Epithelial cell of esophagus (primary cell): ENCODE data around the gene FNDC3A.

Source experiments
- DNase-seq: peaks from one replicate; pipeline ENCODE4 v3.0.0; 2010; ENCODE audit warnings: low read depth
- H3K4me3 ChIP-seq: 2 replicates; pipeline ENCODE4 v1.5.1; 2011; ENCODE audit warnings: mild to moderate bottlenecking, low read length, control low read depth
- TF ChIP-seq, protein P1 (sequence below): IDR thresholded peaks from 2 replicates; pipeline ENCODE4 v1.5.1; 2011; ENCODE audit warnings: low read depth, mild to moderate bottlenecking, low read length, control low read depth, inconsistent platforms; ENCODE audit not compliant: insufficient read depth; ENCODE audit errors: missing control alignments

The FNDC3A gene

DNA sequence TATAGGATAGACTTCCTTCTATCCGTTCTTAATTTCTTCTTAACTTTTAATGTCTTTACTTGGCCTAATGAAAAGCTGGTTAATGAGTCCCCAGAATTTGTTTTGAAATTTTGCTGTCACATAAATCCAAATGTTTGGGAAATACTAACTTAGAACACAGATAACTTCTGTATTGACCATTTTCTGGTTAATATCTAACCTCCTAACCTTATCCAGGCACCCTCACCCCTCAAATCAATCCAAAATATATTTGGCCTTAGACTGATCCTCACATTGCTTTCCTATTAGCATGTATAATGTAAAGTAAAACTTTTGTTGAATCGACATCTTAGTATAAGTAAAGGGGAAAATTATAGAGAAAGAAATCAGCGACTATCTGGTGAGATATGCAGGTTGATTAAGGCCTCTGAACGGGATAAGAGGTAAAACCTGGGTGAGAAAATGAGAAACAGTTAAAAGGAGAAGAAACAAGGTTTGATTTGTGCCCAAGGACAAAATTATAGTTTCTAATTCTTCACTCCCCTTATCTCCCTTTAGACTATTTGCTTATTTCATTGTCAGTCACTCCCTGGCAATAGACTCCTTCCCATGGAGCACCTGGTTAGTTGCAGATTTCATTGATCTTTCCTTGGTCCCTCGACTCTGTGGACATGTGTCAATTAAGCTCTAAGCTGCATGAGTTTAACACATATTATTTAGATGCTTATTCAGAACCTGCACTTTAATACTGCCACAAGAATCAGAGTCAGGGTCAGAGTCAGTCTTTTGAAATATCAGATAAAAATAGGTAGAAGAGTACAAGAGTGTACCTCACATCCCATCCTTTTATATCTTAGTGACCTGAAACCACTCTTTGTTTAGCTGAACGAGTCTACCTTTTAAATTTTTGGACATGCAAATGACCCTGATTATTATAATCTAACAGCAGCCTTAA, 125.2 kb downstream of the FNDC3A start:
- TF ChIP-seq, protein P1, sequence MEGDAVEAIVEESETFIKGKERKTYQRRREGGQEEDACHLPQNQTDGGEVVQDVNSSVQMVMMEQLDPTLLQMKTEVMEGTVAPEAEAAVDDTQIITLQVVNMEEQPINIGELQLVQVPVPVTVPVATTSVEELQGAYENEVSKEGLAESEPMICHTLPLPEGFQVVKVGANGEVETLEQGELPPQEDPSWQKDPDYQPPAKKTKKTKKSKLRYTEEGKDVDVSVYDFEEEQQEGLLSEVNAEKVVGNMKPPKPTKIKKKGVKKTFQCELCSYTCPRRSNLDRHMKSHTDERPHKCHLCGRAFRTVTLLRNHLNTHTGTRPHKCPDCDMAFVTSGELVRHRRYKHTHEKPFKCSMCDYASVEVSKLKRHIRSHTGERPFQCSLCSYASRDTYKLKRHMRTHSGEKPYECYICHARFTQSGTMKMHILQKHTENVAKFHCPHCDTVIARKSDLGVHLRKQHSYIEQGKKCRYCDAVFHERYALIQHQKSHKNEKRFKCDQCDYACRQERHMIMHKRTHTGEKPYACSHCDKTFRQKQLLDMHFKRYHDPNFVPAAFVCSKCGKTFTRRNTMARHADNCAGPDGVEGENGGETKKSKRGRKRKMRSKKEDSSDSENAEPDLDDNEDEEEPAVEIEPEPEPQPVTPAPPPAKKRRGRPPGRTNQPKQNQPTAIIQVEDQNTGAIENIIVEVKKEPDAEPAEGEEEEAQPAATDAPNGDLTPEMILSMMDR: no peak
- H3K4me3 ChIP-seq: no peak overlapping the region
- no peak for DNase-seq

DNA sequence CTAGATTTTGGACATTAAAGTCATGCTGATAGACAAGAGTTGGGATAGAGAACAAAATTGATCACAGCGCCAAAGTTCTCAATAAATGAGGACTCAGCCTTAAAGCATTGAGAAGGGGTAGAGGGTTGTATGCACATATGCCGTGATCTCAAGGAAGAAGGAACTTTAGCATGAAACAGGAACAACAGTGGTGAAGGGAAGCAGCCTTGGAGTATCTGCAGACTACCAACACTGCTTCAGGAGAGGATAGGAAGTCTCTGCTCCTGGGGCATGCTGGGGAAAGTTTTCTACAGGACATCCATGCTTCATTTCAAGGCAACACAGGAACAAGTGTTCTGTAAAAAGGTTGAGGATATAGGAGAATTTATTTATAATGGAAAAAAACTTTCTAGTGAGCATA, 132.5 kb downstream of the FNDC3A start:
- H3K4me3 ChIP-seq: no peak overlapping the region
- DNase-seq: no peak
- TF ChIP-seq, protein P1: no peak

DNA sequence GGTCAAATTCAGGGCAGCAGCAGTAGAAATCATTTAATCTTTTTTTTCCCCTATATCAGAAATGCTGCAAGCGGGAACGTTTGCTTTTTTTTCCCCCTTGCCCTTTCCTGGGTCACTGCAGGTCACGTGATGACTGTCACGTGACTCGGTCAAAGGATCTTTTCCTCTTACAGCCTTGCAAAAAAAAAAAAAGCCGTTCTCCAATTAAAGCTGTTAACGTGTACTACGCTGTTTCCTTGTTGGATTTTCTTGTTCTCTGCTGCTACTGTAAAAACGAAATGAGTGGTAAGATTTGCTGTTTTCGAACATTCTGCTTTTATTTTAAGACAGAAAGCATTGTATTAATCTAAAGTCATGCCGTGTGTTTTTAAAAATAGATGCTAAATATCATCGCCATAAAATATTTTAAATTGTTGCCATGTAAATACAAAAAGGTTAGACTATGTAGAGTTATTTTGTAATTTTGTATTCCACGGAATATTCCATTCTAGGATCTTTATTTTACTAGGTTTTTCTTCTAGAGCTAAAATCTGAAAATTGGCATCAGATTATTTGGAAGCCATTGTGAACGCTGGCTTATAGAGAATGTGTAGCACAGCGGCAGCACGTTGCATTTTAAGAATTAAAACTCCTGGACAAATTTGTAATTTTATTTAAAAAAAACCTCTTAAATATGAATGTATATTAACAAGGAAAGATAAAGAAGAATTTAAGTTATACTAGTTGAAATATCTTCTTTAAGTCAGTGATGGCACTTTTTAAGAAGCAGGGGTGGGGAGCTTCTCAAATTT, 134.6 kb downstream of the FNDC3A start:
- peak; percentile 81 for DNase-seq
- TF ChIP-seq, protein P1: no peak
- peak overlapping the region; percentile 54 for H3K4me3 ChIP-seq

DNA sequence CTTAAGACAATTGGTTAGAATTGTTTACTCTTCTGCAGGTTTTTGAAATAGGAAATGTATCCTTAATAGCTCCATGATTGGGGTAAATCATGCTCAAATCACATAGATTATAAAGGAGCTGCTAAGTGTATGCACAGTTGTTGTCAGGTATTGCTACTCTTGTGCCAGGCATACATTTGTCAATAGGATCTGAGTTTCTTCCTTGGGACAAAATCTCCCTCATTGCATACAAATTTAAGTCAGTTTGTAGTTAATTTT, 135.1 kb downstream of the FNDC3A start:
- no peak for DNase-seq
- TF ChIP-seq, protein P1: no peak
- peak overlapping the region; percentile 54 for H3K4me3 ChIP-seq

DNA sequence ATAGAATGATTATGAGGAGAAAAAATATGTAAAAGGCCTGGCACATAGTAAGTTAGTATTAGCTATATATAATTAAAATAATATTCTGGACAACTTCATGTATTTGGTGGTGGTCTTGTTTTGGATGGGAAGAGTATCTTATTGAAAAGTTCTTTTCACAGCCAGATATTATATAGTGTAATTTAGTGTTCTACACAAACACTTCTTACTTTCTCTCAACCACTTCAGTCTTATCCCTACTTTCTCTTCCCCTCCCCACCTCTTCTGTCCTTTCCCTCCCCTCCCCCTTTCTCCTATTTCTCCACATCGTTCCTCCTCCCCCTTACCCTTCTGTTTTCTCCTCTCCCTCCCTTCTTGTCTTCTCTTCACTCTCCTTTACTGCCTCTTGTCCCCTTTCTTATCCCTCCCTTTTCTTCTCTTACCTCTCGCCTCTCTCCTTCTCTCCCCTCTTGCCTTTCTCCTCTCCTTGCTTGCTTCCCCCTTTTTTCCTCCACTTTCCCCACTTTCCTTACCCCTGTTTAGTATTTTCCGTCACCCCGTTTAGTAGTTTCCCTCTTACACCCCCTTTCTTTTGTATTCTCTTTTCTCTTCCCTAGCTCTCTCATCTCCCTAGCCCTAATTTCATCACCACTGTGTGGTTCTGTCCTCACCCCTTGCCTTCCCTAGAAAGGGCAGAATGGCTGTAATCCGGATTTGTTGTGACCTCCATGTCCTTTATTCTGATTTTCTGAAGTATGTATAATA, 137.2 kb downstream of the FNDC3A start:
- DNase-seq: no peak
- TF ChIP-seq, protein P1: no peak
- H3K4me3 ChIP-seq: no peak overlapping the region

DNA sequence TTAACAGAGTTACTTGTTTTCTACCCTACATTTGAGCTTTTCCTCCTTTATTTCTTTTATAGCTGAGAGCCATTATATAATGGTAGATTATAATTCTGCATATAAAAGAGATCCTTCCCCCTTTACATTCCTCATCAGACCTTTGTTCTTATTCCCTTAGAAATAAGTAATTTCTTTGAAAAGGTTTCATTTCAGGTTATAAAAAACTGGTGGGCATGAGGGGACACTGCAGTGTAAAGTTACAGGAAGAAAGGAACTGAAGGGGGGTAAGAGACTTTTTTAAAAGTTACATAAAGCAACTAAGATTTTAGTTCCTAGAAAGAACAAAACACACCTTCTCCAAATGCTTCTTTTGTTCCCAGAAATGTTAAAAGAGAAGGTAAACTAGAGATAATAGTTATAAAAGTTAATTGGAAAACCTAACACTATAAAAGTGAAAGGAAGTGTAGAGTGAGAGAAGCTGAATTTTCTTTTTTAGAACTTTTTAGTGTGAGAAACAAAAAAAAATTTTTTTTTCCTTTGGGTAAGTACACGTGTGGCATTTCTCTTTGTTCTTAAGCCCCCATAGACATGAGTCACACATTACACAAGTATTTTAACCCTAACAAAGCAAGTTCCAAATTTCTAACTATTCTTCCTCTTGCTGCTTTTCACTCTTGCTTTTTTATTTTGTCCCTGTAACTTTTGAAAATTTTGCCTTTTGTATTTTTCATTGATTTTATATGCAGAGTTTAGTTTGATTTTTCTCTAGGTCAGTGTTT, 138.0 kb downstream of the FNDC3A start:
- TF ChIP-seq, protein P1: no peak
- peak; percentile 62 for DNase-seq
- no peak overlapping the region for H3K4me3 ChIP-seq
